SH-SY5Y (cell line): Measurements from ENCODE around the gene BCDIN3D.

Experiments used
- GATA2 ChIP-seq: IDR thresholded peaks from 2 replicates; pipeline ENCODE4 v1.6.1; 2011; ENCODE audit warnings: mild to moderate bottlenecking, low read depth, low read length
- GATA3 ChIP-seq: IDR thresholded peaks from 2 replicates; pipeline ENCODE4 v1.6.1; 2011; ENCODE audit warnings: low read depth, mild to moderate bottlenecking, low read length, moderate library complexity

Gene BCDIN3D

GRCh38 chr12:49843876-49844437, 1.1 kb upstream of the BCDIN3D start:
- TF ChIP-seq GATA3 (no peak), GATA2 (no peak)

GRCh38 chr12:49843411-49843810, 505 bp upstream of the BCDIN3D start:
- no peak for TF ChIP-seq GATA3
- no peak for TF ChIP-seq GATA2

- TF ChIP-seq GATA2 (no peak), GATA3 (no peak)
Measured at GRCh38 chr12:49838973-49839633, 3.8 kb downstream of the BCDIN3D start.

GRCh38 chr12:49832836-49833421, 10.0 kb downstream of the BCDIN3D start:
- no peak for TF ChIP-seq GATA3
- no peak for TF ChIP-seq GATA2

GRCh38 chr12:49831717-49832116, 11.2 kb downstream of the BCDIN3D start:
- no peak for TF ChIP-seq GATA2
- no peak for TF ChIP-seq GATA3

- TF ChIP-seq GATA3 (no peak), GATA2 (no peak)
Measured at GRCh38 chr12:49828133-49829091, 14.5 kb downstream of the BCDIN3D start, which contains the start of gene NCKAP5L. TSS of gene NCKAP5L (minus strand) at chr12:49828413. CDS start at chr12:49804044, 24,369 bp downstream.

GRCh38 chr12:49827401-49828099, 15.4 kb downstream of the BCDIN3D start:
- TF ChIP-seq GATA2 (no peak), GATA3 (no peak)

- no peak for TF ChIP-seq GATA2
- TF ChIP-seq GATA3, result no peak
Measured at GRCh38 chr12:49827051-49827400, 15.9 kb downstream of the BCDIN3D start.

GRCh38 chr12:49825971-49826421, 16.9 kb downstream of the BCDIN3D start:
- TF ChIP-seq GATA3 (no peak), GATA2 (no peak)

- no peak for TF ChIP-seq GATA3
- no peak for TF ChIP-seq GATA2
Measured at GRCh38 chr12:49825360-49825970, 17.4 kb downstream of the BCDIN3D start.

- TF ChIP-seq GATA2 (no peak), GATA3 (no peak)
Measured at GRCh38 chr12:49824895-49825294, 18.0 kb downstream of the BCDIN3D start.

GRCh38 chr12:49824416-49824815, 18.5 kb downstream of the BCDIN3D start:
- TF ChIP-seq GATA3, result no peak
- TF ChIP-seq GATA2, result no peak

- TF ChIP-seq GATA3 (no peak), GATA2 (no peak)
Measured at GRCh38 chr12:49823951-49824350, 19.0 kb downstream of the BCDIN3D start.
